GM23248 (cell line): ENCODE data around the gene SCYL3. TPM values are rescaled to one million over a fixed set of nuclear protein-coding genes. Genes with fewer than 3 reads are reported as not detected.

Experiments
- DNase-seq: peaks from one replicate; pipeline ENCODE4 v3.0.0-alpha.2; 2015
- H2AFZ ChIP-seq: fragments of 200-600 bp; sonication (generic); 2 replicates; pipeline ENCODE4 v1.6.1; 2016; ENCODE audit warnings: antibody characterized with exemption
- H3F3A ChIP-seq: fragments of 200-600 bp; sonication (generic); 2 replicates; pipeline ENCODE4 v1.6.1; 2016; ENCODE audit warnings: mild to moderate bottlenecking, antibody characterized with exemption, mixed run types; ENCODE audit not compliant: insufficient read depth
- H3K27ac ChIP-seq: fragments of 200-600 bp; sonication (generic); 2 replicates; pipeline ENCODE4 v1.5.1; 2016; ENCODE audit warnings: mild to moderate bottlenecking
- H3K27me3 ChIP-seq: fragments of 200-600 bp; sonication (generic); replicated peaks from 2 replicates; pipeline ENCODE4 v1.6.1; 2016; ENCODE audit warnings: mild to moderate bottlenecking; ENCODE audit not compliant: insufficient read depth
- H3K36me3 ChIP-seq: fragments of 200-600 bp; sonication (generic); 2 replicates; pipeline ENCODE4 v1.6.1; 2016; ENCODE audit warnings: low read depth, mild to moderate bottlenecking
- H3K4me1 ChIP-seq: fragments of 200-600 bp; sonication (generic); 2 replicates; pipeline ENCODE4 v1.6.1; 2016; ENCODE audit warnings: mild to moderate bottlenecking; ENCODE audit not compliant: insufficient read depth
- H3K4me2 ChIP-seq: fragments of 200-600 bp; sonication (generic); one replicate; pipeline ENCODE4 v1.6.1; 2016; ENCODE audit warnings: mild to moderate bottlenecking; ENCODE audit not compliant: unreplicated experiment
- H3K4me3 ChIP-seq: fragments of 200-600 bp; sonication (generic); 2 replicates; pipeline ENCODE4 v1.5.1; 2016; ENCODE audit warnings: mild to moderate bottlenecking
- H3K79me2 ChIP-seq: fragments of 200-600 bp; sonication (generic); 2 replicates; pipeline ENCODE4 v1.6.1; 2016; ENCODE audit warnings: mild to moderate bottlenecking; ENCODE audit not compliant: insufficient read depth
- H3K9ac ChIP-seq: fragments of 200-600 bp; sonication (generic); 2 replicates; pipeline ENCODE4 v1.6.1; 2016; ENCODE audit warnings: mild to moderate bottlenecking
- H3K9me2 ChIP-seq: fragments of 200-600 bp; sonication (generic); 2 replicates; pipeline ENCODE4 v1.6.1; 2016; ENCODE audit warnings: mixed run types, mild to moderate bottlenecking, moderate library complexity; ENCODE audit not compliant: insufficient read depth
- H3K9me3 ChIP-seq: fragments of 200-600 bp; sonication (generic); one replicate; pipeline ENCODE4 v1.6.1; 2017; ENCODE audit warnings: low read depth
- H4K20me1 ChIP-seq: fragments of 200-600 bp; sonication (generic); 2 replicates; pipeline ENCODE4 v1.6.0; 2016; ENCODE audit not compliant: insufficient read depth
- EZH2 ChIP-seq: fragments of 200-600 bp; sonication (generic); IDR thresholded peaks from 2 replicates; pipeline ENCODE4 v1.6.1; 2018; ENCODE audit warnings: antibody characterized with exemption, mild to moderate bottlenecking; ENCODE audit not compliant: insufficient read depth, poor library complexity, severe bottlenecking
- EZH2phosphoT487 ChIP-seq: fragments of 200-600 bp; sonication (generic); IDR thresholded peaks from 2 replicates; pipeline ENCODE4 v1.6.1; 2018; ENCODE audit warnings: antibody characterized with exemption, moderate library complexity, mild to moderate bottlenecking, low read depth; ENCODE audit not compliant: insufficient read depth
- WGBS, 2 experiments: methylation state at CpG; one replicate each; pipeline ENCODE4 v1.1.6; 2015 to 2017; ENCODE audit warnings: low lambda C conversion rate in 2 of 2, low coverage in 1 of 2; ENCODE audit errors: missing lambda C conversion rate in 2 of 2; 5-methylcytosine and 5-hydroxymethylcytosine counted together
- in situ Hi-C: fragments of 300-500 bp; cut with MboI; formaldehyde crosslinking; loops from 2 replicates; pipeline ENCODE4 v1.15.0; 2020
- polyA plus RNA-seq: library from polyadenylated mRNA; unstranded; fragments of >200 nt; fragmentation: Nextera tagmentation; extraction: Ambion mirVana; gene quantifications from 2 replicates; pipeline ENCODE4 v1.2.1, GENCODE V29; 2016
- total RNA-seq: library from RNA; depleted of rRNA; stranded (reverse); fragments of >200 nt; shearing (Covaris generic); gene quantifications from 2 replicates; pipeline ENCODE4 v1.2.3, GENCODE V29; 2014; rRNA removed

The SCYL3 gene, protein sequence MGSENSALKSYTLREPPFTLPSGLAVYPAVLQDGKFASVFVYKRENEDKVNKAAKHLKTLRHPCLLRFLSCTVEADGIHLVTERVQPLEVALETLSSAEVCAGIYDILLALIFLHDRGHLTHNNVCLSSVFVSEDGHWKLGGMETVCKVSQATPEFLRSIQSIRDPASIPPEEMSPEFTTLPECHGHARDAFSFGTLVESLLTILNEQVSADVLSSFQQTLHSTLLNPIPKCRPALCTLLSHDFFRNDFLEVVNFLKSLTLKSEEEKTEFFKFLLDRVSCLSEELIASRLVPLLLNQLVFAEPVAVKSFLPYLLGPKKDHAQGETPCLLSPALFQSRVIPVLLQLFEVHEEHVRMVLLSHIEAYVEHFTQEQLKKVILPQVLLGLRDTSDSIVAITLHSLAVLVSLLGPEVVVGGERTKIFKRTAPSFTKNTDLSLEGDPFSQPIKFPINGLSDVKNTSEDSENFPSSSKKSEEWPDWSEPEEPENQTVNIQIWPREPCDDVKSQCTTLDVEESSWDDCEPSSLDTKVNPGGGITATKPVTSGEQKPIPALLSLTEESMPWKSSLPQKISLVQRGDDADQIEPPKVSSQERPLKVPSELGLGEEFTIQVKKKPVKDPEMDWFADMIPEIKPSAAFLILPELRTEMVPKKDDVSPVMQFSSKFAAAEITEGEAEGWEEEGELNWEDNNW
- total RNA-seq (7.6 and 10.2 TPM in 2 replicates), polyA plus RNA-seq (4.5 and 5.8 TPM in 2 replicates)

DNA sequence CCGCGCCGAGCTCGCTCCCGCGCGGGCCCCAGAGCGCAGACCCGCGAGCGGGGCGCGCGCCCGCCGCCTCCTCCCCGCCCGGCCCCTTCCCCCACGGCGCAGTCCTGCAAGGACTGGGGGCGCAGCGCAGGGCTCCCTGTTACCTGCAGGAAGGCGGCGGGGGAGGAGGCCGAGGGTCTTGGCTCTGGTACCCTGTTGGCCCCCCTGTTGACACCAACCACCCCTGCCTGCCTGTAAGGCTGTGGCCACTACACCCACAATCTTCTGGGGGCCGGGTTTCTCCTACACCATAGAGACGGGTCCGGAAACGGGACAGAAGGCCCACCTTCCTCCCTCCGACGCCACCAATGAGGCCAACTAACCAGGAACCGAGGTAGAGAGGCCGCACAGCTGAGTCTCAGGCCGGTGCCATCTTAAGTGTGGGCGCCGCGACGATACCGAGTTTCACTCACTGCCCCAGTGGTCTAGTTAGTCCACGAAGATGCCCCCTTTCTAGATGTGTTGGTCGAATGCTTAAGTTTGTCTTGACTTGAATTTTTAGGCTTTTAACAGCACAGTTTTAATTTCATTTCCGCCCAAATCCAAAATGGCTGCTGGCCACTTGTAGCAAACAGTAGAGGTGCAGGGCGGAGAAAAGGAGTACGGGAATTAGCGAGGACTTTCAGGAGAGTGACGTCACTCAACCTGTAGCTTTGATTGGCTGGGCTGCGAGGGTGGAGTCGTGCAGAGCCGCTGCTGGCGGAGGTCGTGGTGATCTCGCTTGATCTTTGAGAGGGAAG lies at the start of gene SCYL3:
Gene SCYL3 (minus strand): TSS at position 252 of the 779 bp plus-strand sequence. CDS start 5,056 bp downstream, outside the sequence.
- Histone ChIP-seq H3K36me3 (no peaks in the 10 kb centered on the region), H3K4me3 (peak within 1 kb of the TSS; percentile 98), H3K27ac (peak within 1 kb of the TSS; percentile 96), H3K9ac (peak within 1 kb of the TSS; percentile 96), H3K27me3 (no peaks in the 10 kb centered on the region), H4K20me1 (no peaks in the 10 kb centered on the region), H3K4me2 (peak within 1 kb of the TSS; percentile 89), H3K9me2 (no peaks in the 10 kb centered on the region), H3F3A (no peaks in the 10 kb centered on the region), H3K79me2 (peaks cover 45% of the 10 kb centered on the region), H3K9me3 (no peaks in the 10 kb centered on the region), H3K4me1 (peaks cover 11% of the 10 kb centered on the region), H2AFZ (peak within 1 kb of the TSS; percentile 92)
- DNase-seq, result peak; percentile 99
- 0 to 1% methylated on average over 34 to 46 of the region's 52 CpGs for WGBS, 2 experiments
- no peak for TF ChIP-seq EZH2
- no peak for TF ChIP-seq EZH2phosphoT487
- in situ Hi-C loops, result no loop called here

DNA sequence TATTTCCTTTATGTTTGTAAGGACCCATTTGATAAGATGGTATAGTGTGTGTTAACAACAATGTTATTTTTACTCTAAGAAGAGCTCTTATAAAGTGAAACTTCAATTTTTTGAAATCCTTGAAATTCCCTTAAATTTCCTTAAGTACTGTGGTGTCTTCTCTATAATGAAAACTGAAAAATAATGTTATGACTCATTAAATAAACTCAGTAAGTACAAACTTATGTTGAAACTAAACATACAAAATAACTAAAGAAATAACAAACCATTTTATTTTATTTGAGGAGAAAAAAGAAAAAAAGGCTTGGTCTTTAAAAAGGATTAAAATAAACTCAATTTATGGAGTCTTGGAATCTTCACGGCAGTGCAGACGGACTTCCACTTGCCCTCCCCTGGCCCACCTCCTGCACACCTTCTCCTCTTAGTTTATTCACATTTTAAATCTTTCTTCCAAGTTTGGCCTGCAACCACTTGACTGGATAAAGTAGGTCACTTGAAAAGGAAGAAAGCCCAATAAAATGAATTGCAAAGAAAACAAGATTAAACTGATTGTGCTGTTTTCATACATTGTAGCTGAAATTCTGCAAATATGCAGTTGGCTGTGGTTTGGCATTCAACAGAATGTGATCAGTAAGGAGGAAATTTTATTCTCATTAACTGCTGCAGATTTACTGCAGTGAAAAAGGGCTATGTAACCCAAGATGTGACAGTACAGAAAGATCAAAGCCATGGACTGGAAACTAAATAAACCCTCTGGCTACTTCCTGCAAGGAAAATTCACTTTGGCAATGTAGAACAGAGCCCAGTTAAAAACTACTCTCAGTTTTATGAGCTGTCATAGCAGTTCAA lies 48.5 kb upstream of the SCYL3 start:
- Histone ChIP-seq H2AFZ (no peak overlapping the region), H3K79me2 (no peaks in the 10 kb centered on the region), H3K4me1 (peaks cover 12% of the 10 kb centered on the region), H3K4me2 (peak overlapping the region; percentile 7), H3K27ac (no peak overlapping the region), H3K9me2 (no peaks in the 10 kb centered on the region), H4K20me1 (no peaks in the 10 kb centered on the region), H3K4me3 (no peak overlapping the region), H3K27me3 (no peaks in the 10 kb centered on the region), H3K9ac (no peak overlapping the region), H3K36me3 (no peaks in the 10 kb centered on the region), H3K9me3 (no peaks in the 10 kb centered on the region), H3F3A (no peaks in the 10 kb centered on the region)
- TF ChIP-seq EZH2, result no peak
- no peak for TF ChIP-seq EZH2phosphoT487
- WGBS, 2 experiments, result 62 to 68% methylated on average over 2 of the region's 2 CpGs
- in situ Hi-C loops, result no loop called here
- peak; percentile 24 for DNase-seq

DNA sequence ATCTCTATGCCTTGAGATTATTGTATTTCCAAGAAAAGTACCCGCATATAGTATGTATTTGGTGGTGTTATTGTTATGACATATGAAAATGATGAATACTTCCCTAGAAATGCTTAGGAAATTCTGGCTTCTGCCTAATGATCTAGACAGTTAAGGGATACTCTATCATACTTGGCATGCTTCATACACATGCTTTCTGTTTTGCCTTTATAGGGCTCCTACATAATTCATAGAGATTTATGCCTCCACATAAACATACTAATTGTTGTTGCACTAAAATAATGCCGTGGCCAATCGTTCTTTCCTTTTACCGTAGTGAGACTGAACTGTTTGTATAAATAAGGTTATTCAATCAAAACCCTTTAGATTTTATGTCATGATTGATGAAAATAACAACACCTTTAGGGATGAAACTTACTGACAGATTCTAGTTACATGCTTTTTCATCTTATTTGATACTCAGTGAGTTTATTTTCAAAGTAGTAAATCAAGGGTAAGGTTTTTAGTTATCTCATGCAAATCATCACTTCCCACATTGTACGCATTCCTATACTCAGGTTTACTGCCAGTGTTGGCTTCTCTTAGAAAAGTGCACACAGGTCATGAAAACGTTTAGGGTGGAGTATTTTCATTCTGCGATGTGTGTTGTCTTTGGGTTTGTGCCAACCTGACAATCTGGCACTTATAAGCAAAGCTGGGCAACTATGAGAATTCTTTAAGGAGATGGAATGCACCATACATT lies 40.5 kb upstream of the SCYL3 start:
- 71% methylated on average over 7 of the region's 7 CpGs for WGBS, 2 experiments
- in situ Hi-C loops, result no loop called here
- no peaks in the 10 kb centered on the region for H3F3A ChIP-seq

More for the DNA sequence above, 40.5 kb upstream of the SCYL3 start:
- Histone ChIP-seq H3K9me3 (no peaks in the 10 kb centered on the region), H3K36me3 (no peaks in the 10 kb centered on the region), H3K79me2 (no peaks in the 10 kb centered on the region), H3K9me2 (no peaks in the 10 kb centered on the region), H3K27ac (no peak overlapping the region), H3K9ac (no peak overlapping the region), H3K4me1 (peaks cover 15% of the 10 kb centered on the region), H3K27me3 (no peaks in the 10 kb centered on the region), H2AFZ (no peak overlapping the region), H3K4me3 (no peak overlapping the region), H3K4me2 (no peak overlapping the region), H4K20me1 (no peaks in the 10 kb centered on the region)
- no peak for TF ChIP-seq EZH2phosphoT487
- no peak for DNase-seq
